Measurements from ENCODE around the gene KRTAP23-1.

Gene KRTAP23-1

DNA sequence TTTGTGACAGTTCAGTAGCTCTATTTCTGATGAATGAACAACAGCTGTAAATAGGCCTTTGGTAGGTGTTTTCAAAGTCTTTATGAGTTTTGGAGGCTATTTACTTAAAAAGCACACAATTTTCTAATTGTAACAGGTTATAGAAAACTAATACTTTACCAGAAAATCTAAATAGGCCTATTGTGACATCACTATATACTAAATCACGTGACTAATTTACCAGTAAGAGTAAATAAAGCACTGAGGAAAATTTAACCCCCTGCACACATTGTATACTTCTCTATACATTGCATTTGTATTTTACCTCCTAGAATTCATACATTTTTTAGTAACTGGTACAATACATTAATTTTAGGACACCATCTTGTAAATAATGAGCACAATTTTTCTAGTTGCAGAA lies 43.3 kb downstream of the KRTAP23-1 start:
- DNase-seq = no peak

Measured in NCI-H524 (cell line).